D721Med (cell line): Measurements from ENCODE around the gene E4F1.

ENCODE experiments used
- DNase-seq: peaks from one replicate; pipeline ENCODE4 v3.0.0; 2011; ENCODE audit warnings: low spot score; ENCODE audit not compliant: insufficient read length
- FAIRE-seq: peaks from 2 replicates; lab custom pipeline; 2011; peaks lifted over from hg19 to GRCh38; lab: Jason Lieb, UNC
- CTCF ChIP-seq: IDR thresholded peaks from 2 replicates; pipeline ENCODE4 v1.5.1; 2012; ENCODE audit warnings: mild to moderate bottlenecking, control low read depth; ENCODE audit not compliant: insufficient read depth; ENCODE audit errors: missing control alignments

E4F1 gene

GRCh38 chr16:2235234-2235651 lies 11.9 kb downstream of the E4F1 start:
- DNase-seq (no peak), FAIRE-seq (no peak)
- no peak for TF ChIP-seq CTCF

- no peak for TF ChIP-seq CTCF
- DNase-seq (no peak), FAIRE-seq (no peak)
Measured at GRCh38 chr16:2235695-2236336, 12.4 kb downstream of the E4F1 start.

- no peak for TF ChIP-seq CTCF
- DNase-seq (no peak), FAIRE-seq (no peak)
Measured at GRCh38 chr16:2236337-2237101, 13.1 kb downstream of the E4F1 start, which contains the start of gene DNASE1L2. Gene DNASE1L2, plus strand, starts transcription at chr16:2236444. Its CDS starts 373 bp downstream, at chr16:2236817.

- TF ChIP-seq CTCF: no peak
- DNase-seq: no peak
- FAIRE-seq: no peak
Measured at GRCh38 chr16:2237102-2237482, 13.7 kb downstream of the E4F1 start.

- no peak for FAIRE-seq
- TF ChIP-seq CTCF: no peak
- DNase-seq: no peak
Measured at GRCh38 chr16:2237493-2238149, 14.2 kb downstream of the E4F1 start.

GRCh38 chr16:2238150-2238837 lies 14.9 kb downstream of the E4F1 start:
- no peak for FAIRE-seq

More at GRCh38 chr16:2238150-2238837, 14.9 kb downstream of the E4F1 start:
- no peak for TF ChIP-seq CTCF
- no peak for DNase-seq
